HCT116 (cell line): ENCODE results near the gene LCOR. TPM values are rescaled to one million over a fixed set of nuclear protein-coding genes. Genes with fewer than 3 reads are reported as not detected.

Source experiments
- ATAC-seq: fragments of 200-7000 bp; cut with Tn5 transposase; 2 replicates; pipeline ENCODE4 v1.9.1; 2020; ENCODE audit warnings: mild to moderate bottlenecking, moderate library complexity
- BruUV-seq: library from RNA; stranded (reverse); fragments of 400-500 nt; replicated peaks from 2 replicates; lab custom pipeline; 2021; lab: Mats Ljungman, UMichigan
- CTCF ChIA-PET: fragments of 300-600 bp; sonication (Branson Sonifier 250); formaldehyde crosslinking; loops from one replicate; lab custom pipeline; 2021; ENCODE audit warnings: antibody characterized with exemption; lab: Charles Lee
- POLR2A ChIA-PET: fragments of 300-600, 350-600 bp; sonication (Branson Sonifier 250); formaldehyde crosslinking; loops from one replicate; lab custom pipeline; 2021; ENCODE audit warnings: antibody characterized with exemption; lab: Charles Lee
- RAD21 ChIA-PET, 2 experiments: fragments of 300-600 bp; sonication (Branson Sonifier 250); formaldehyde crosslinking; loops; one replicate each; lab custom pipeline; 2023; ENCODE audit warnings: low total read pairs in 2 of 2; ENCODE audit not compliant: uncharacterized antibody in 2 of 2, unreplicated experiment in 2 of 2, low non-redundant PET in 1 of 2; lab: Charles Lee
- DNase-seq: peaks from one replicate; pipeline ENCODE4 v3.0.0-alpha.2; 2010; ENCODE audit warnings: low read depth, low spot score
- H2AFZ ChIP-seq: fragments of 200-600 bp; shearing (Covaris generic), sonication (generic); 2 replicates; pipeline ENCODE4 v1.6.1; 2017; ENCODE audit warnings: low read depth, mixed run types, mixed read lengths, antibody characterized with exemption, low read length; ENCODE audit not compliant: poor library complexity, severe bottlenecking
- H3K27ac ChIP-seq: 2 replicates; pipeline ENCODE4 v1.5.1; 2012; ENCODE audit warnings: low read depth, low read length
- H3K27me3 ChIP-seq: fragments of 200-600 bp; sonication (generic); 2 replicates; pipeline ENCODE4 v1.6.1; 2016; ENCODE audit warnings: mixed run types, low read length, mixed read lengths; ENCODE audit not compliant: insufficient read depth
- H3K36me3 ChIP-seq, 2 experiments: fragments of 200-500 bp in 1 of 2; fragments of 200-600 bp in 1 of 2; sonication (Bioruptor generic) in 1 of 2; sonication (generic) in 1 of 2; 2 replicates each; pipeline versions ENCODE4 v1.5.1 to v1.6.1; 2014 to 2016; ENCODE audit warnings: low read length in 2 of 2, inconsistent platforms in 1 of 2, mixed read lengths in 1 of 2, mixed run types in 1 of 2; ENCODE audit not compliant: insufficient read depth in 2 of 2, control insufficient read depth in 1 of 2
- H3K4me1 ChIP-seq, 2 experiments: fragments of 200-600 bp in 1 of 2; sonication (generic) in 1 of 2; 2 replicates each; pipeline versions ENCODE4 v1.5.1 to v1.6.1; 2012 to 2017; ENCODE audit warnings: low read length in 2 of 2, inconsistent platforms in 1 of 2, mild to moderate bottlenecking in 1 of 2, mixed read lengths in 1 of 2, mixed run types in 1 of 2, moderate library complexity in 1 of 2; ENCODE audit not compliant: insufficient read depth in 2 of 2, control insufficient read depth in 1 of 2
- H3K4me2 ChIP-seq: fragments of 200-600 bp; sonication (generic); 2 replicates; pipeline ENCODE4 v1.6.1; 2017; ENCODE audit warnings: mixed run types, low read length, mixed read lengths
- H3K4me3 ChIP-seq, 2 experiments: fragments of 200-600 bp in 1 of 2; sonication (generic) in 1 of 2; replicated peaks in 1 of 2; 2 replicates each; pipeline ENCODE4 v1.5.1; 2011 to 2016; ENCODE audit warnings: low read length in 2 of 2, control low read depth in 1 of 2, low read depth in 1 of 2, mild to moderate bottlenecking in 1 of 2, mixed read lengths in 1 of 2, mixed run types in 1 of 2
- H3K79me2 ChIP-seq: fragments of 200-600 bp; sonication (generic); 2 replicates; pipeline ENCODE4 v1.6.1; 2017; ENCODE audit warnings: mild to moderate bottlenecking, mixed run types, low read length, moderate library complexity, mixed read lengths; ENCODE audit not compliant: insufficient read depth
- H3K9ac ChIP-seq: fragments of 200-600 bp; sonication (generic); 2 replicates; pipeline ENCODE4 v1.6.1; 2016; ENCODE audit warnings: low read length, mixed read lengths
- H3K9me2 ChIP-seq: fragments of 200-600 bp; sonication (generic), shearing (Covaris generic); 2 replicates; pipeline ENCODE4 v1.6.1; 2017; ENCODE audit warnings: mixed run types, mild to moderate bottlenecking, moderate library complexity; ENCODE audit not compliant: insufficient read depth
- H3K9me3 ChIP-seq, 2 experiments: fragments of 200-500 bp in 1 of 2; fragments of 200-600 bp in 1 of 2; sonication (Bioruptor generic) in 1 of 2; sonication (generic) in 1 of 2; 2 replicates each; pipeline ENCODE4 v1.6.1; 2014 to 2017; ENCODE audit warnings: low read length in 2 of 2, mixed read lengths in 2 of 2, inconsistent platforms in 1 of 2, low read depth in 1 of 2, mild to moderate bottlenecking in 1 of 2, mixed run types in 1 of 2, moderate library complexity in 1 of 2; ENCODE audit not compliant: control insufficient read depth in 1 of 2, insufficient read depth in 1 of 2
- H4K20me1 ChIP-seq: fragments of 200-600 bp; sonication (generic), shearing (Covaris generic); 2 replicates; pipeline ENCODE4 v1.6.1; 2017; ENCODE audit warnings: mixed run types, mild to moderate bottlenecking, moderate library complexity; ENCODE audit not compliant: insufficient read depth
- CBX3 ChIP-seq: IDR thresholded peaks from 2 replicates; pipeline ENCODE4 v1.6.1; 2012; ENCODE audit warnings: low read depth
- CEBPB ChIP-seq: IDR thresholded peaks from 2 replicates; pipeline ENCODE4 v1.6.1; 2012; ENCODE audit warnings: low read depth
- EGR1 ChIP-seq: IDR thresholded peaks from 2 replicates; pipeline ENCODE4 v1.6.1; 2012; ENCODE audit warnings: low read depth
- ELF1 ChIP-seq: IDR thresholded peaks from 2 replicates; pipeline ENCODE4 v1.6.1; 2012; ENCODE audit warnings: low read depth, borderline replicate concordance
- EZH2 ChIP-seq: fragments of 200-600 bp; sonication (generic); IDR thresholded peaks from 2 replicates; pipeline ENCODE4 v1.6.1; 2017; ENCODE audit warnings: antibody characterized with exemption, mixed run types
- FOSL1 ChIP-seq: IDR thresholded peaks from 2 replicates; pipeline ENCODE4 v1.6.1; 2012; ENCODE audit warnings: low read depth
- POLR2A ChIP-seq: IDR thresholded peaks from 2 replicates; pipeline ENCODE4 v1.7.0; 2011; ENCODE audit warnings: borderline replicate concordance; ENCODE audit not compliant: insufficient read depth, insufficient read length; ENCODE audit errors: extremely low read depth
- SIN3A ChIP-seq: IDR thresholded peaks from 2 replicates; pipeline ENCODE4 v1.6.1; 2012; ENCODE audit warnings: low read depth
- SP1 ChIP-seq: IDR thresholded peaks from 2 replicates; pipeline ENCODE4 v1.6.1; 2012; ENCODE audit warnings: low read depth
- SRF ChIP-seq: IDR thresholded peaks from 2 replicates; pipeline ENCODE4 v1.6.1; 2012; ENCODE audit warnings: low read depth
- YY1 ChIP-seq: IDR thresholded peaks from 2 replicates; pipeline ENCODE4 v1.6.1; 2011; ENCODE audit warnings: low read length, low read depth, moderate library complexity, mild to moderate bottlenecking; ENCODE audit not compliant: insufficient replicate concordance; ENCODE audit errors: extremely low read depth
- ZFX ChIP-seq: fragments of 450-650 bp; IDR thresholded peaks from 2 replicates; pipeline ENCODE4 v1.6.1; 2017
- ZNF274 ChIP-seq: fragments of 200-500 bp; sonication (Bioruptor generic); IDR thresholded peaks from 2 replicates; pipeline ENCODE4 v1.6.1; 2014; ENCODE audit warnings: mild to moderate bottlenecking, low read depth, low read length, inconsistent platforms
- intact Hi-C: fragments of 100-400 bp; cut with micrococcal nuclease; formaldehyde crosslinking; loops from 2 replicates; pipeline ENCODE4 v1.10.0; 2022
- total RNA-seq: library from RNA; stranded (reverse); gene quantifications from one replicate; pipeline ENCODE4 v1.2.1, GENCODE V29; 2021; ENCODE audit not compliant: unreplicated experiment
- TF ChIP-seq, protein P1 (sequence below), 3 experiments: fragments of 200-600 bp in 1 of 3; sonication (generic) in 1 of 3; IDR thresholded peaks in 2 of 3; conservative IDR thresholded peaks in 1 of 3; 2 replicates each; pipeline ENCODE4 v1.5.1; 2012 to 2017; ENCODE audit warnings: low read depth in 2 of 3, low read length in 2 of 3, antibody characterized with exemption in 1 of 3, borderline replicate concordance in 1 of 3, control low read depth in 1 of 3, mild to moderate bottlenecking in 1 of 3, mixed read lengths in 1 of 3, mixed run types in 1 of 3, moderate library complexity in 1 of 3; ENCODE audit not compliant: insufficient read depth in 1 of 3
- TF ChIP-seq, protein P2 (sequence below): IDR thresholded peaks from 2 replicates; pipeline ENCODE4 v1.6.1; 2011; ENCODE audit warnings: mild to moderate bottlenecking, low read length, moderate library complexity; ENCODE audit not compliant: insufficient replicate concordance; ENCODE audit errors: extremely low read depth

LCOR gene
- total RNA-seq, 1 experiment from 2014 or later: 59.9 TPM

DNA sequence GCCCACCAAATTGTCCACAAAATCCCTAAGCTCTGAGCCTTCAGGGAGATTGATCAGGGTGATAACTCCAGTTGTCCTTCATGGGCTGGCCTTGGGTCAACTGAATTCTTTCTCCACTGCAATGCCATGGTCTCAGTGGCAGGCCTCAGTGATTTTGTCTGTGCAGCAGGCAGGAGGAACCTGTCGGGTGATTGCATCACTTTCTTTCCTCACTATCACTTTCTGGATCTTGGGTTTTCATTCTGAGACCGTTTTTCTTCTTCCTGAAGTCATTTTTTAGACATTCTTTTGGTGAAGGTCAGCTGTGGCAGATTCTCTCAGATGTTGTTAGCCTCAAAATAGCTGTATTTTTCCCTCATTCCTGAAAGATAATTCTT lies 28.8 kb upstream of the LCOR start:
- ChIA-PET CTCF (no interaction called here), RAD21 (no interaction called here), POLR2A (no interaction called here)
- ATAC-seq (no peak), DNase-seq (no peak)
- H3K9ac ChIP-seq: no peak overlapping the region
- no peaks in the 10 kb centered on the region for H3K36me3 ChIP-seq
- H3K79me2 ChIP-seq: no peaks in the 10 kb centered on the region
- no peaks in the 10 kb centered on the region for H4K20me1 ChIP-seq
- TF ChIP-seq, protein P1, sequence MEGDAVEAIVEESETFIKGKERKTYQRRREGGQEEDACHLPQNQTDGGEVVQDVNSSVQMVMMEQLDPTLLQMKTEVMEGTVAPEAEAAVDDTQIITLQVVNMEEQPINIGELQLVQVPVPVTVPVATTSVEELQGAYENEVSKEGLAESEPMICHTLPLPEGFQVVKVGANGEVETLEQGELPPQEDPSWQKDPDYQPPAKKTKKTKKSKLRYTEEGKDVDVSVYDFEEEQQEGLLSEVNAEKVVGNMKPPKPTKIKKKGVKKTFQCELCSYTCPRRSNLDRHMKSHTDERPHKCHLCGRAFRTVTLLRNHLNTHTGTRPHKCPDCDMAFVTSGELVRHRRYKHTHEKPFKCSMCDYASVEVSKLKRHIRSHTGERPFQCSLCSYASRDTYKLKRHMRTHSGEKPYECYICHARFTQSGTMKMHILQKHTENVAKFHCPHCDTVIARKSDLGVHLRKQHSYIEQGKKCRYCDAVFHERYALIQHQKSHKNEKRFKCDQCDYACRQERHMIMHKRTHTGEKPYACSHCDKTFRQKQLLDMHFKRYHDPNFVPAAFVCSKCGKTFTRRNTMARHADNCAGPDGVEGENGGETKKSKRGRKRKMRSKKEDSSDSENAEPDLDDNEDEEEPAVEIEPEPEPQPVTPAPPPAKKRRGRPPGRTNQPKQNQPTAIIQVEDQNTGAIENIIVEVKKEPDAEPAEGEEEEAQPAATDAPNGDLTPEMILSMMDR (IDR thresholded peaks at IDR 0.05 in 2 of 3, conservative IDR thresholded peaks at IDR 0.05 in 1 of 3; ENCODE audit: borderline replicate concordance in 1 of 3, insufficient read depth in 1 of 3, low read depth in 2 of 3, low read length in 2 of 3): no peak
- no peak for TF ChIP-seq YY1
- TF ChIP-seq CEBPB: no peak
- TF ChIP-seq ZNF274: no peak
- TF ChIP-seq SP1: no peak
- no peak for TF ChIP-seq ELF1
- TF ChIP-seq POLR2A: no peak
- no peak for TF ChIP-seq CBX3
- no peak for TF ChIP-seq SIN3A
- no peak for TF ChIP-seq ZFX
- TF ChIP-seq, protein P2, sequence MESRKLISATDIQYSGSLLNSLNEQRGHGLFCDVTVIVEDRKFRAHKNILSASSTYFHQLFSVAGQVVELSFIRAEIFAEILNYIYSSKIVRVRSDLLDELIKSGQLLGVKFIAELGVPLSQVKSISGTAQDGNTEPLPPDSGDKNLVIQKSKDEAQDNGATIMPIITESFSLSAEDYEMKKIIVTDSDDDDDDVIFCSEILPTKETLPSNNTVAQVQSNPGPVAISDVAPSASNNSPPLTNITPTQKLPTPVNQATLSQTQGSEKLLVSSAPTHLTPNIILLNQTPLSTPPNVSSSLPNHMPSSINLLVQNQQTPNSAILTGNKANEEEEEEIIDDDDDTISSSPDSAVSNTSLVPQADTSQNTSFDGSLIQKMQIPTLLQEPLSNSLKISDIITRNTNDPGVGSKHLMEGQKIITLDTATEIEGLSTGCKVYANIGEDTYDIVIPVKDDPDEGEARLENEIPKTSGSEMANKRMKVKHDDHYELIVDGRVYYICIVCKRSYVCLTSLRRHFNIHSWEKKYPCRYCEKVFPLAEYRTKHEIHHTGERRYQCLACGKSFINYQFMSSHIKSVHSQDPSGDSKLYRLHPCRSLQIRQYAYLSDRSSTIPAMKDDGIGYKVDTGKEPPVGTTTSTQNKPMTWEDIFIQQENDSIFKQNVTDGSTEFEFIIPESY: no peak
- no peak for TF ChIP-seq EGR1
- TF ChIP-seq SRF: no peak
- no peak for TF ChIP-seq EZH2
- no peak for TF ChIP-seq FOSL1
- no peaks in the 10 kb centered on the region for H3K9me3 ChIP-seq
- intact Hi-C loops: no loop called here
- H3K4me3 ChIP-seq: no peak overlapping the region
- no peak overlapping the region for H2AFZ ChIP-seq
- H3K4me1 ChIP-seq: no peaks in the 10 kb centered on the region; a peak in 1 of 4 replicates
- BruUV-seq: no TSS peak
- no peaks in the 10 kb centered on the region for H3K27me3 ChIP-seq
- no peak overlapping the region for H3K4me2 ChIP-seq
- H3K9me2 ChIP-seq: no peaks in the 10 kb centered on the region; the same call in 1 of the 2 replicates
- H3K27ac ChIP-seq: no peak overlapping the region
